H1 (cell line): Measurements from ENCODE around the gene ATG9B. TPM values are rescaled to one million over a fixed set of nuclear protein-coding genes. Genes with fewer than 3 reads are reported as not detected.

Experiments
- BCL11A ChIP-seq, 2 experiments: IDR thresholded peaks; one replicate each; pipeline ENCODE4 v1.6.1; 2011; ENCODE audit warnings: low read depth in 2 of 2, low read length in 2 of 2, mild to moderate bottlenecking in 2 of 2
- CBX5 ChIP-seq: fragments of 300-800, 300-1000 bp; sonication (generic); IDR thresholded peaks from 2 replicates; pipeline ENCODE4 v1.7.1; 2016; ENCODE audit warnings: antibody characterized with exemption, low read length, low read depth
- RBBP5 ChIP-seq: IDR thresholded peaks from 2 replicates; pipeline ENCODE4 v1.7.1; 2012; ENCODE audit warnings: low read depth, mild to moderate bottlenecking, inconsistent platforms, low read length, moderate library complexity, borderline replicate concordance
- RNF2 ChIP-seq: fragments of 200-900, 300-1000 bp; sonication (generic); IDR thresholded peaks from 2 replicates; pipeline ENCODE4 v1.7.1; 2016; ENCODE audit warnings: borderline replicate concordance, low read depth, mild to moderate bottlenecking, antibody characterized with exemption, low read length; ENCODE audit not compliant: poor library complexity, severe bottlenecking; ENCODE audit errors: missing control alignments
- SP2 ChIP-seq: IDR thresholded peaks from 2 replicates; pipeline ENCODE4 v1.6.1; 2012; ENCODE audit warnings: mild to moderate bottlenecking, low read length, inconsistent platforms
- polyA plus RNA-seq, 7 experiments: library from polyadenylated mRNA; depleted of rRNA in 3 of 7; stranded (reverse) in 5 of 7; unstranded in 2 of 7; fragments of >200 nt in 5 of 7; fragments of 200-250 nt in 2 of 7; gene quantifications; 1 replicate in 5 of 7; 2 replicates in 1 of 7; 4 replicates in 1 of 7; pipeline versions ENCODE4 v1.2.1 to v1.2.3, GENCODE V29; 2011 to 2013; ENCODE audit warnings: missing spikeins in 2 of 7, mixed read lengths in 2 of 7
- total RNA-seq: library from RNA; stranded (reverse); fragmentation: NEBNext Ultra II Directional; extraction: Animal tissue kit (Norgen Biotek cat#: 25700); gene quantifications from 2 replicates; pipeline ENCODE4 v1.2.1, GENCODE V29; 2021

ATG9B gene
- total and polyA plus RNA-seq, 2 of the 8 experiments (the other 6 are each of a cell fraction or from before 2014, with no cell fraction given) = 1.4 to 2.3 TPM

- TF ChIP-seq RBBP5 = no peak
- TF ChIP-seq BCL11A (IDR thresholded peaks at IDR 0.05; ENCODE audit: low read depth in 2 of 2, low read length in 2 of 2) = no peak
- no peak for TF ChIP-seq RNF2
- no peak for TF ChIP-seq CBX5
- no peak for TF ChIP-seq SP2
These were observed 9.3 kb downstream of the ATG9B start (continued) for GRCh38 chr7:151014950-151015349.
